ENCODE data around the gene WFDC1. TPM values are rescaled to one million over a fixed set of nuclear protein-coding genes. Genes with fewer than 3 reads are reported as not detected.

WFDC1 gene
- total and polyA plus RNA-seq, 2 experiments from 2014 or later: 0.76 to 0.95 TPM

DNA sequence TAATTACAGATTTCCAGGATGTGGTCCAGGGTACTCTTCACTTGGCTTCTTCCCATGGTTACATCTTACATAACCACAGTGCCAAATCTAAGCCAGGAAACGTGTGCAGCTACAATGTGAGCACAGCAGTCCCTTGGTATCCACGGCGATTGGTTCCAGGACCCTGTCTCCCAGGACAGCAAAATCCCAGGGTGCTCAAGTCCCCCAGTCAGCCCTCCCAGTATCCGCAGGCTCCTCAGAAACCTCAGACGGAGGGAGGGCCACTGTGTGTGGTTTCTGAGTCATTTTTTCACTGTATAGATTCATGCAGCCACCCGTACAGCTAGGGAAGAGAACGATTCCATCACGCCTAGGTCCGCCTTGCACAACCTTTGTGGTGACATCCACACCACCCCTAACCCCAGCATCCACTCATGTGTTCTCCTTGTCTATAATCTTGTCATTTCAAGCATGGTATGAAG is 62.5 kb downstream of the WFDC1 start (continued):
- TF ChIP-seq, protein P1, sequence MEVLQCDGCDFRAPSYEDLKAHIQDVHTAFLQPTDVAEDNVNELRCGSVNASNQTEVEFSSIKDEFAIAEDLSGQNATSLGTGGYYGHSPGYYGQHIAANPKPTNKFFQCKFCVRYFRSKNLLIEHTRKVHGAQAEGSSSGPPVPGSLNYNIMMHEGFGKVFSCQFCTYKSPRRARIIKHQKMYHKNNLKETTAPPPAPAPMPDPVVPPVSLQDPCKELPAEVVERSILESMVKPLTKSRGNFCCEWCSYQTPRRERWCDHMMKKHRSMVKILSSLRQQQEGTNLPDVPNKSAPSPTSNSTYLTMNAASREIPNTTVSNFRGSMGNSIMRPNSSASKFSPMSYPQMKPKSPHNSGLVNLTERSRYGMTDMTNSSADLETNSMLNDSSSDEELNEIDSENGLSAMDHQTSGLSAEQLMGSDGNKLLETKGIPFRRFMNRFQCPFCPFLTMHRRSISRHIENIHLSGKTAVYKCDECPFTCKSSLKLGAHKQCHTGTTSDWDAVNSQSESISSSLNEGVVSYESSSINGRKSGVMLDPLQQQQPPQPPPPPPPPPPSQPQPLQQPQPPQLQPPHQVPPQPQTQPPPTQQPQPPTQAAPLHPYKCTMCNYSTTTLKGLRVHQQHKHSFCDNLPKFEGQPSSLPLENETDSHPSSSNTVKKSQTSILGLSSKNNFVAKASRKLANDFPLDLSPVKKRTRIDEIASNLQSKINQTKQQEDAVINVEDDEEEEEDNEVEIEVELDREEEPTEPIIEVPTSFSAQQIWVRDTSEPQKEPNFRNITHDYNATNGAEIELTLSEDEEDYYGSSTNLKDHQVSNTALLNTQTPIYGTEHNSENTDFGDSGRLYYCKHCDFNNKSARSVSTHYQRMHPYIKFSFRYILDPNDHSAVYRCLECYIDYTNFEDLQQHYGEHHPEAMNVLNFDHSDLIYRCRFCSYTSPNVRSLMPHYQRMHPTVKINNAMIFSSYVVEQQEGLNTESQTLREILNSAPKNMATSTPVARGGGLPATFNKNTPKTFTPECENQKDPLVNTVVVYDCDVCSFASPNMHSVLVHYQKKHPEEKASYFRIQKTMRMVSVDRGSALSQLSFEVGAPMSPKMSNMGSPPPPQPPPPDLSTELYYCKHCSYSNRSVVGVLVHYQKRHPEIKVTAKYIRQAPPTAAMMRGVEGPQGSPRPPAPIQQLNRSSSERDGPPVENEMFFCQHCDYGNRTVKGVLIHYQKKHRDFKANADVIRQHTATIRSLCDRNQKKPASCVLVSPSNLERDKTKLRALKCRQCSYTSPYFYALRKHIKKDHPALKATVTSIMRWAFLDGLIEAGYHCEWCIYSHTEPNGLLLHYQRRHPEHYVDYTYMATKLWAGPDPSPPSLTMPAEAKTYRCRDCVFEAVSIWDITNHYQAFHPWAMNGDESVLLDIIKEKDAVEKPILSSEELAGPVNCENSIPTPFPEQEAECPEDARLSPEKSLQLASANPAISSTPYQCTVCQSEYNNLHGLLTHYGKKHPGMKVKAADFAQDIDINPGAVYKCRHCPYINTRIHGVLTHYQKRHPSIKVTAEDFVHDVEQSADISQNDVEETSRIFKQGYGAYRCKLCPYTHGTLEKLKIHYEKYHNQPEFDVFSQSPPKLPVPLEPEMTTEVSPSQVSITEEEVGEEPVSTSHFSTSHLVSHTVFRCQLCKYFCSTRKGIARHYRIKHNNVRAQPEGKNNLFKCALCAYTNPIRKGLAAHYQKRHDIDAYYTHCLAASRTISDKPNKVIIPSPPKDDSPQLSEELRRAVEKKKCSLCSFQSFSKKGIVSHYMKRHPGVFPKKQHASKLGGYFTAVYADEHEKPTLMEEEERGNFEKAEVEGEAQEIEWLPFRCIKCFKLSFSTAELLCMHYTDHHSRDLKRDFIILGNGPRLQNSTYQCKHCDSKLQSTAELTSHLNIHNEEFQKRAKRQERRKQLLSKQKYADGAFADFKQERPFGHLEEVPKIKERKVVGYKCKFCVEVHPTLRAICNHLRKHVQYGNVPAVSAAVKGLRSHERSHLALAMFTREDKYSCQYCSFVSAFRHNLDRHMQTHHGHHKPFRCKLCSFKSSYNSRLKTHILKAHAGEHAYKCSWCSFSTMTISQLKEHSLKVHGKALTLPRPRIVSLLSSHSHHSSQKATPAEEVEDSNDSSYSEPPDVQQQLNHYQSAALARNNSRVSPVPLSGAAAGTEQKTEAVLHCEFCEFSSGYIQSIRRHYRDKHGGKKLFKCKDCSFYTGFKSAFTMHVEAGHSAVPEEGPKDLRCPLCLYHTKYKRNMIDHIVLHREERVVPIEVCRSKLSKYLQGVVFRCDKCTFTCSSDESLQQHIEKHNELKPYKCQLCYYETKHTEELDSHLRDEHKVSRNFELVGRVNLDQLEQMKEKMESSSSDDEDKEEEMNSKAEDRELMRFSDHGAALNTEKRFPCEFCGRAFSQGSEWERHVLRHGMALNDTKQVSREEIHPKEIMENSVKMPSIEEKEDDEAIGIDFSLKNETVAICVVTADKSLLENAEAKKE (CRISPR knock-in tag; IDR thresholded peaks at IDR 0.05): no peak

DNA sequence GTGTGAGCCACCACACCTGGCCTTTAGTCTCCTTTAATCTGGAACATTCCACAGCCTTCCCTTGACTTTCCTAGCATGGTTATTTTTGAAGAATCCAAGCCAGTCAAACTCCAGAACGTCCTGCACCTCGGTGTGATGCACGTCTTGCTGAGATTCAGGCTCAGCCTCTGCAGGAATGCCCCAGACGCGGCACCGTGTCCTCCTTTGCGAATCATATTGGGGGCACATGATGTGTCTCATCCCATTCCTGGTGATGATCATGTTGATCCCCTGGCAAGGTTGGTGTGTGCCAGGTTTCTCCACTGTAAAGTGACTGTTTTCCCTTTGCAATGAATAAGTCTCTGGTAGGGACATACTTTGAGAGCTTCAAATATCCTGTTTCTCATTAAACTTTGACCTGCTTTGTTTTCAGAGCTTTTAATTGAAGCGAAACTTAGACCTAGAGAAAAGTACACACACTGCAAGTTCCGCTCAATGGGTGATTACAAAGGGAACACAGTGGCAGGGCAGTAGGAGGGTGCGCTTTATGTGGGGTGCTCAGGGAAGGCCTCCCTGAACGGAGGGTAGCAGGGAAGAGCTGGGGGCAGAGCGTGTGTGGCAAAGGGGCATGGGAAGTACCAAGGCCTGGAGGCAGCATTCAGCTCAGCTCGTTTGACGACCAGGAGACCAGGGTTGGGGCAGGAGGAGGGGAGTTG is 64.1 kb downstream of the WFDC1 start:
- H3K27ac ChIP-seq (ENCODE audit: low read depth): no peak overlapping the region
- no peak overlapping the region for H3K4me2 ChIP-seq
- Mint-ChIP-seq H3K36me3 (ENCODE audit: low read depth) (no peaks in the 10 kb centered on the region), H3K27ac (no peak overlapping the region), H3K4me1 (peaks cover 29% of the 10 kb centered on the region), H3K4me3 (no peak overlapping the region), H3K27me3 (ENCODE audit: insufficient read depth, low read depth, poor library complexity) (peaks cover 8% of the 10 kb centered on the region), H3K9me3 (no peaks in the 10 kb centered on the region; the same call in 2 of the 3 replicates)
- H3K27me3 ChIP-seq (ENCODE audit: insufficient read depth): no peaks in the 10 kb centered on the region
- H2AFZ ChIP-seq: no peak overlapping the region
- no peaks in the 10 kb centered on the region for H4K20me1 ChIP-seq (replicated peaks; ENCODE audit: insufficient read depth)
- no peaks in the 10 kb centered on the region; the same call in 1 of the 2 replicates for H3K4me1 ChIP-seq (ENCODE audit: insufficient read depth)
- no peak for DNase-seq (ENCODE audit: low spot score)
- no peak for TF ChIP-seq ZNF331 (CRISPR knock-in tag; IDR thresholded peaks at IDR 0.05; ENCODE audit: low read depth)
- H3K79me2 ChIP-seq (replicated peaks; ENCODE audit: insufficient read depth): no peaks in the 10 kb centered on the region
- H3K9me2 ChIP-seq (ENCODE audit: insufficient read depth): no peaks in the 10 kb centered on the region
- no peak overlapping the region for H3K4me3 ChIP-seq
- ATAC-seq: no peak
- H3K36me3 ChIP-seq (ENCODE audit: insufficient read depth): no peaks in the 10 kb centered on the region
- no peaks in the 10 kb centered on the region for H3F3A ChIP-seq (replicated peaks; ENCODE audit: low read depth)

DNA sequence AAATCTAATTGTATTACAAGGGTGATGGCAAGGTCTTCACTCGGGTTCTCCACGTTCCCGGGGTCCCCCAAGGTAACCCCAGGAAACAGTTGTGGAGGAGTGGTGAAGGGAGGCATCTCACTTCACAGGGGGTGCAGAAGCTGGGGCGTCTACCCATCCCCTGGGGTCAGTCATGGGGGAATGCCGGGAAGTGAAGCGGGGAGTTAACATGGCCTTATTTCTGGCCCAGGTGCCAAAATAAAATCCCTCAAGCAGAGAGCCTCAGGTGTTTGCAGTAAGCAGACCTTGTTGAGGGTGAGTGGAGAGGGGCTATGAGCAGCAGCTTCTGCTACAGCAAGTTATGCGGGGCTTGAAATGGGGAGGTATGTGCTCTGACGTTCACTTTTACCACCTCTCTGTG is 64.6 kb downstream of the WFDC1 start:
- Histone ChIP-seq H2AFZ (no peak overlapping the region; the same call in 1 of the 2 replicates), H3K27me3 (ENCODE audit: insufficient read depth) (no peaks in the 10 kb centered on the region), H3K9me2 (ENCODE audit: insufficient read depth) (no peaks in the 10 kb centered on the region), H3K4me3 (no peak overlapping the region), H3F3A (replicated peaks; ENCODE audit: low read depth) (no peaks in the 10 kb centered on the region), H3K27ac (ENCODE audit: low read depth) (no peak overlapping the region), H4K20me1 (replicated peaks; ENCODE audit: insufficient read depth) (no peaks in the 10 kb centered on the region), H3K79me2 (replicated peaks; ENCODE audit: insufficient read depth) (no peaks in the 10 kb centered on the region), H3K4me2 (no peak overlapping the region), H3K36me3 (ENCODE audit: insufficient read depth) (no peaks in the 10 kb centered on the region), H3K4me1 (ENCODE audit: insufficient read depth) (no peaks in the 10 kb centered on the region; the same call in 1 of the 2 replicates)
- Mint-ChIP-seq H3K9me3 (no peaks in the 10 kb centered on the region; the same call in 2 of the 3 replicates), H3K4me3 (no peak overlapping the region), H3K27ac (no peak overlapping the region), H3K4me1 (peaks cover 29% of the 10 kb centered on the region), H3K27me3 (ENCODE audit: insufficient read depth, low read depth, poor library complexity) (peaks cover 8% of the 10 kb centered on the region), H3K36me3 (ENCODE audit: low read depth) (no peaks in the 10 kb centered on the region)
- no peak for DNase-seq (ENCODE audit: low spot score)
- TF ChIP-seq CREB1 (CRISPR knock-in tag; IDR thresholded peaks at IDR 0.05; ENCODE audit: low read depth) (no peak), EZH2phosphoT487 (IDR thresholded peaks at IDR 0.05; ENCODE audit: unreplicated experiment) (no peak), JUNB (IDR thresholded peaks at IDR 0.05; ENCODE audit: unreplicated experiment) (no peak)
- no peak for ATAC-seq
